Chondrocyte (in vitro differentiated cells): ENCODE results near the gene MRPL10. TPM values are rescaled to one million over a fixed set of nuclear protein-coding genes. Genes with fewer than 3 reads are reported as not detected.

Experiments used
- DNase-seq: peaks from one replicate; pipeline ENCODE4 v3.0.0; 2021; ENCODE audit warnings: mixed read lengths, low spot score
- H3K27ac Mint-ChIP-seq: one replicate; pipeline ENCODE4 v1.8.0; 2021; ENCODE audit warnings: mild to moderate bottlenecking, moderate library complexity, mixed read lengths; ENCODE audit not compliant: unreplicated experiment
- H3K27me3 Mint-ChIP-seq: 2 replicates; pipeline ENCODE4 v1.8.0; 2021; ENCODE audit warnings: low read depth, mixed read lengths
- H3K36me3 Mint-ChIP-seq: 2 replicates; pipeline ENCODE4 v1.8.0; 2021; ENCODE audit warnings: low read depth, mixed read lengths
- H3K4me1 Mint-ChIP-seq: 2 replicates; pipeline ENCODE4 v1.8.0; 2021; ENCODE audit warnings: low read depth, mild to moderate bottlenecking, mixed read lengths
- H3K4me3 Mint-ChIP-seq: one replicate; pipeline ENCODE4 v1.8.0; 2021; ENCODE audit warnings: mild to moderate bottlenecking, moderate library complexity, mixed read lengths; ENCODE audit not compliant: unreplicated experiment
- H3K9me3 Mint-ChIP-seq: 2 replicates; pipeline ENCODE4 v1.8.0; 2021; ENCODE audit warnings: low read depth, mixed read lengths
- CTCF ChIP-seq: fragments of 200-600 bp; sonication (generic); IDR thresholded peaks from 2 replicates; pipeline ENCODE4 v1.5.0; 2021; ENCODE audit warnings: antibody characterized with exemption, mild to moderate bottlenecking, moderate library complexity
- total RNA-seq: library from RNA; stranded (reverse); gene quantifications from 3 replicates; pipeline ENCODE4 v1.2.1, GENCODE V29; 2021

MRPL10 gene
- total RNA-seq, 1 donor from 2014 or later, result 25.4 TPM

GRCh38 chr17:47840742-47841487, 9.6 kb upstream of the MRPL10 start, which contains the start of gene SCRN2:
TSS of gene SCRN2 (minus strand) at chr17:47841273. CDS start at chr17:47840843, 430 bp downstream.
- H3K4me3 Mint-ChIP-seq, result peak within 1 kb of the TSS; percentile 97
- H3K9me3 Mint-ChIP-seq, result no peaks in the 10 kb centered on the region
- H3K27me3 Mint-ChIP-seq, result peaks cover 6% of the 10 kb centered on the region
- peak within 1 kb of the TSS; percentile 79 for H3K27ac Mint-ChIP-seq
- peaks cover 2% of the 10 kb centered on the region for H3K36me3 Mint-ChIP-seq
- no peak for DNase-seq
- TF ChIP-seq CTCF, result peak; percentile 99
- H3K4me1 Mint-ChIP-seq, result peaks cover 23% of the 10 kb centered on the region

- Mint-ChIP-seq H3K4me3 (peak overlapping the region; percentile 97), H3K27ac (no peak overlapping the region), H3K4me1 (peaks cover 23% of the 10 kb centered on the region), H3K9me3 (no peaks in the 10 kb centered on the region), H3K27me3 (peaks cover 3% of the 10 kb centered on the region), H3K36me3 (peaks cover 2% of the 10 kb centered on the region)
- DNase-seq, result no peak
- no peak for TF ChIP-seq CTCF
Measured at GRCh38 chr17:47840001-47840741, 8.8 kb upstream of the MRPL10 start.

GRCh38 chr17:47839071-47839470, 7.7 kb upstream of the MRPL10 start:
- H3K27me3 Mint-ChIP-seq, result no peaks in the 10 kb centered on the region
- no peaks in the 10 kb centered on the region for H3K9me3 Mint-ChIP-seq
- H3K27ac Mint-ChIP-seq, result no peak overlapping the region
- TF ChIP-seq CTCF, result no peak
- peaks cover 23% of the 10 kb centered on the region for H3K4me1 Mint-ChIP-seq
- H3K36me3 Mint-ChIP-seq, result peaks cover 2% of the 10 kb centered on the region
- no peak overlapping the region for H3K4me3 Mint-ChIP-seq
- no peak for DNase-seq

- no peak for DNase-seq
- Mint-ChIP-seq H3K27me3 (no peaks in the 10 kb centered on the region), H3K27ac (no peak overlapping the region), H3K36me3 (peaks cover 2% of the 10 kb centered on the region), H3K4me3 (no peak overlapping the region), H3K4me1 (peaks cover 23% of the 10 kb centered on the region), H3K9me3 (no peaks in the 10 kb centered on the region)
- no peak for TF ChIP-seq CTCF
Measured at GRCh38 chr17:47838636-47839035, 7.3 kb upstream of the MRPL10 start.

GRCh38 chr17:47837401-47838039, 6.2 kb upstream of the MRPL10 start:
- no peak for TF ChIP-seq CTCF
- Mint-ChIP-seq H3K36me3 (peaks cover 2% of the 10 kb centered on the region), H3K27me3 (no peaks in the 10 kb centered on the region), H3K27ac (no peak overlapping the region), H3K9me3 (no peaks in the 10 kb centered on the region), H3K4me1 (peaks cover 18% of the 10 kb centered on the region), H3K4me3 (no peak overlapping the region)
- DNase-seq, result no peak
